HCT116 (cell line): ENCODE measurements around the gene OAS2. TPM values are rescaled to one million over a fixed set of nuclear protein-coding genes. Genes with fewer than 3 reads are reported as not detected.

ENCODE experiments used
- ATAC-seq: fragments of 200-7000 bp; cut with Tn5 transposase; 2 replicates; pipeline ENCODE4 v1.9.1; 2020; ENCODE audit warnings: mild to moderate bottlenecking, moderate library complexity
- BruUV-seq: library from RNA; stranded (reverse); fragments of 400-500 nt; replicated peaks from 2 replicates; lab custom pipeline; 2021; lab: Mats Ljungman, UMichigan
- CTCF ChIA-PET: fragments of 300-600 bp; sonication (Branson Sonifier 250); formaldehyde crosslinking; loops from one replicate; lab custom pipeline; 2021; ENCODE audit warnings: antibody characterized with exemption; lab: Charles Lee
- POLR2A ChIA-PET: fragments of 300-600, 350-600 bp; sonication (Branson Sonifier 250); formaldehyde crosslinking; loops from one replicate; lab custom pipeline; 2021; ENCODE audit warnings: antibody characterized with exemption; lab: Charles Lee
- RAD21 ChIA-PET, 2 experiments: fragments of 300-600 bp; sonication (Branson Sonifier 250); formaldehyde crosslinking; loops; one replicate each; lab custom pipeline; 2023; ENCODE audit warnings: low total read pairs in 2 of 2; ENCODE audit not compliant: uncharacterized antibody in 2 of 2, unreplicated experiment in 2 of 2, low non-redundant PET in 1 of 2; lab: Charles Lee
- DNase-seq: peaks from one replicate; pipeline ENCODE4 v3.0.0-alpha.2; 2010; ENCODE audit warnings: low read depth, low spot score
- H2AFZ ChIP-seq: fragments of 200-600 bp; shearing (Covaris generic), sonication (generic); 2 replicates; pipeline ENCODE4 v1.6.1; 2017; ENCODE audit warnings: low read depth, mixed run types, mixed read lengths, antibody characterized with exemption, low read length; ENCODE audit not compliant: poor library complexity, severe bottlenecking
- H3K27ac ChIP-seq: 2 replicates; pipeline ENCODE4 v1.5.1; 2012; ENCODE audit warnings: low read depth, low read length
- H3K27me3 ChIP-seq: fragments of 200-600 bp; sonication (generic); 2 replicates; pipeline ENCODE4 v1.6.1; 2016; ENCODE audit warnings: mixed run types, low read length, mixed read lengths; ENCODE audit not compliant: insufficient read depth
- H3K36me3 ChIP-seq, 2 experiments: fragments of 200-500 bp in 1 of 2; fragments of 200-600 bp in 1 of 2; sonication (Bioruptor generic) in 1 of 2; sonication (generic) in 1 of 2; 2 replicates each; pipeline versions ENCODE4 v1.5.1 to v1.6.1; 2014 to 2016; ENCODE audit warnings: low read length in 2 of 2, inconsistent platforms in 1 of 2, mixed read lengths in 1 of 2, mixed run types in 1 of 2; ENCODE audit not compliant: insufficient read depth in 2 of 2, control insufficient read depth in 1 of 2
- H3K4me1 ChIP-seq, 2 experiments: fragments of 200-600 bp in 1 of 2; sonication (generic) in 1 of 2; 2 replicates each; pipeline versions ENCODE4 v1.5.1 to v1.6.1; 2012 to 2017; ENCODE audit warnings: low read length in 2 of 2, inconsistent platforms in 1 of 2, mild to moderate bottlenecking in 1 of 2, mixed read lengths in 1 of 2, mixed run types in 1 of 2, moderate library complexity in 1 of 2; ENCODE audit not compliant: insufficient read depth in 2 of 2, control insufficient read depth in 1 of 2
- H3K4me2 ChIP-seq: fragments of 200-600 bp; sonication (generic); 2 replicates; pipeline ENCODE4 v1.6.1; 2017; ENCODE audit warnings: mixed run types, low read length, mixed read lengths
- H3K4me3 ChIP-seq, 2 experiments: fragments of 200-600 bp in 1 of 2; sonication (generic) in 1 of 2; replicated peaks in 1 of 2; 2 replicates each; pipeline ENCODE4 v1.5.1; 2011 to 2016; ENCODE audit warnings: low read length in 2 of 2, control low read depth in 1 of 2, low read depth in 1 of 2, mild to moderate bottlenecking in 1 of 2, mixed read lengths in 1 of 2, mixed run types in 1 of 2
- H3K79me2 ChIP-seq: fragments of 200-600 bp; sonication (generic); 2 replicates; pipeline ENCODE4 v1.6.1; 2017; ENCODE audit warnings: mild to moderate bottlenecking, mixed run types, low read length, moderate library complexity, mixed read lengths; ENCODE audit not compliant: insufficient read depth
- H3K9ac ChIP-seq: fragments of 200-600 bp; sonication (generic); 2 replicates; pipeline ENCODE4 v1.6.1; 2016; ENCODE audit warnings: low read length, mixed read lengths
- H3K9me2 ChIP-seq: fragments of 200-600 bp; sonication (generic), shearing (Covaris generic); 2 replicates; pipeline ENCODE4 v1.6.1; 2017; ENCODE audit warnings: mixed run types, mild to moderate bottlenecking, moderate library complexity; ENCODE audit not compliant: insufficient read depth
- H3K9me3 ChIP-seq, 2 experiments: fragments of 200-500 bp in 1 of 2; fragments of 200-600 bp in 1 of 2; sonication (Bioruptor generic) in 1 of 2; sonication (generic) in 1 of 2; 2 replicates each; pipeline ENCODE4 v1.6.1; 2014 to 2017; ENCODE audit warnings: low read length in 2 of 2, mixed read lengths in 2 of 2, inconsistent platforms in 1 of 2, low read depth in 1 of 2, mild to moderate bottlenecking in 1 of 2, mixed run types in 1 of 2, moderate library complexity in 1 of 2; ENCODE audit not compliant: control insufficient read depth in 1 of 2, insufficient read depth in 1 of 2
- H4K20me1 ChIP-seq: fragments of 200-600 bp; sonication (generic), shearing (Covaris generic); 2 replicates; pipeline ENCODE4 v1.6.1; 2017; ENCODE audit warnings: mixed run types, mild to moderate bottlenecking, moderate library complexity; ENCODE audit not compliant: insufficient read depth
- CBX3 ChIP-seq: IDR thresholded peaks from 2 replicates; pipeline ENCODE4 v1.6.1; 2012; ENCODE audit warnings: low read depth
- CEBPB ChIP-seq: IDR thresholded peaks from 2 replicates; pipeline ENCODE4 v1.6.1; 2012; ENCODE audit warnings: low read depth
- EGR1 ChIP-seq: IDR thresholded peaks from 2 replicates; pipeline ENCODE4 v1.6.1; 2012; ENCODE audit warnings: low read depth
- ELF1 ChIP-seq: IDR thresholded peaks from 2 replicates; pipeline ENCODE4 v1.6.1; 2012; ENCODE audit warnings: low read depth, borderline replicate concordance
- EZH2 ChIP-seq: fragments of 200-600 bp; sonication (generic); IDR thresholded peaks from 2 replicates; pipeline ENCODE4 v1.6.1; 2017; ENCODE audit warnings: antibody characterized with exemption, mixed run types
- EZH2phosphoT487 ChIP-seq: fragments of 200-600 bp; IDR thresholded peaks from 2 replicates; pipeline ENCODE4 v1.6.1; 2018; ENCODE audit warnings: antibody characterized with exemption, borderline replicate concordance
- FOSL1 ChIP-seq: IDR thresholded peaks from 2 replicates; pipeline ENCODE4 v1.6.1; 2012; ENCODE audit warnings: low read depth
- POLR2A ChIP-seq: IDR thresholded peaks from 2 replicates; pipeline ENCODE4 v1.7.0; 2011; ENCODE audit warnings: borderline replicate concordance; ENCODE audit not compliant: insufficient read depth, insufficient read length; ENCODE audit errors: extremely low read depth
- POLR2AphosphoS5 ChIP-seq: IDR thresholded peaks from 2 replicates; pipeline ENCODE4 v1.6.1; 2011; ENCODE audit warnings: mild to moderate bottlenecking, low read depth, low read length, moderate library complexity
- RAD21 ChIP-seq: IDR thresholded peaks from 2 replicates; pipeline ENCODE4 v1.6.1; 2012; ENCODE audit warnings: low read depth, mild to moderate bottlenecking
- SIN3A ChIP-seq: IDR thresholded peaks from 2 replicates; pipeline ENCODE4 v1.6.1; 2012; ENCODE audit warnings: low read depth
- SP1 ChIP-seq: IDR thresholded peaks from 2 replicates; pipeline ENCODE4 v1.6.1; 2012; ENCODE audit warnings: low read depth
- TCF7L2 ChIP-seq: IDR thresholded peaks from 2 replicates; pipeline ENCODE4 v1.7.0; 2011; ENCODE audit warnings: borderline replicate concordance, inconsistent platforms; ENCODE audit not compliant: insufficient read depth, insufficient read length; ENCODE audit errors: extremely low read depth
- YY1 ChIP-seq: IDR thresholded peaks from 2 replicates; pipeline ENCODE4 v1.6.1; 2011; ENCODE audit warnings: low read length, low read depth, moderate library complexity, mild to moderate bottlenecking; ENCODE audit not compliant: insufficient replicate concordance; ENCODE audit errors: extremely low read depth
- ZNF274 ChIP-seq: fragments of 200-500 bp; sonication (Bioruptor generic); IDR thresholded peaks from 2 replicates; pipeline ENCODE4 v1.6.1; 2014; ENCODE audit warnings: mild to moderate bottlenecking, low read depth, low read length, inconsistent platforms
- intact Hi-C: fragments of 100-400 bp; cut with micrococcal nuclease; formaldehyde crosslinking; loops from 2 replicates; pipeline ENCODE4 v1.10.0; 2022
- total RNA-seq: library from RNA; stranded (reverse); gene quantifications from one replicate; pipeline ENCODE4 v1.2.1, GENCODE V29; 2021; ENCODE audit not compliant: unreplicated experiment
- TF ChIP-seq, protein P1 (sequence below): IDR thresholded peaks from 2 replicates; pipeline ENCODE4 v1.6.1; 2012; ENCODE audit warnings: low read depth
- TF ChIP-seq, protein P2 (sequence below), 3 experiments: fragments of 200-600 bp in 1 of 3; sonication (generic) in 1 of 3; IDR thresholded peaks in 2 of 3; conservative IDR thresholded peaks in 1 of 3; 2 replicates each; pipeline ENCODE4 v1.5.1; 2012 to 2017; ENCODE audit warnings: low read depth in 2 of 3, low read length in 2 of 3, antibody characterized with exemption in 1 of 3, borderline replicate concordance in 1 of 3, control low read depth in 1 of 3, mild to moderate bottlenecking in 1 of 3, mixed read lengths in 1 of 3, mixed run types in 1 of 3, moderate library complexity in 1 of 3; ENCODE audit not compliant: insufficient read depth in 1 of 3
- TF ChIP-seq, protein P3 (sequence below): IDR thresholded peaks from 2 replicates; pipeline ENCODE4 v1.6.1; 2011; ENCODE audit warnings: mild to moderate bottlenecking, low read length, moderate library complexity; ENCODE audit not compliant: insufficient replicate concordance; ENCODE audit errors: extremely low read depth
- TF ChIP-seq, protein P4 (sequence below): IDR thresholded peaks from 2 replicates; pipeline ENCODE4 v1.6.1; 2012

OAS2 gene
- total RNA-seq, 1 experiment from 2014 or later = 0.30 TPM

DNA sequence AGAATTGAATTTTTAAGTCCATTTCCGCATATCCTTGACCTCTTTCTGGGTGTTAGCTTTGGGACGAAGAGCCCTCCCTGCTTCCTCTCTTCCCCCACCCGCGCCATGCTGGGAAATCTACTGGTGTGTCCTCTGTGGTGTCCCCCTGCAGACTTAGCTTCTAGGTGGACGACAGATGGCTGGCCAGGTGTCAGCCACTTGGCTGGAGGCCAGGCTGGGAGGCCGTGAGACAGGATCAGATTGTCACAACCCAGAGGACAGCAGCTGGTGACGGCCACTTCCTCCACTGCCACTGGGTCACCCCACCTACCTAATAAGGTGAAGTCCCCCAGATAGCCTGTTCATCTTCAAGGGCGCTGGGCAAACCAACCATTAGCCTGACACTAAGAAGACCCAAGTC, 64.9 kb downstream of the OAS2 start:
- no peak for ATAC-seq
- H3K79me2 ChIP-seq = no peaks in the 10 kb centered on the region
- no peak overlapping the region for H3K27ac ChIP-seq
- H3K9me2 ChIP-seq = no peaks in the 10 kb centered on the region
- H3K36me3 ChIP-seq = no peaks in the 10 kb centered on the region
- no peak overlapping the region for H3K4me3 ChIP-seq
- DNase-seq = no peak
- ChIA-PET CTCF (no interaction called here), RAD21 (no interaction called here), POLR2A (no interaction called here)
- intact Hi-C loops = no loop called here
- H3K9me3 ChIP-seq = no peaks in the 10 kb centered on the region
- H3K9ac ChIP-seq = no peak overlapping the region
- H3K4me1 ChIP-seq = peaks cover 6 to 16% of the 10 kb centered on the region in 2 experiments; a peak in 3 of 4 replicates
- BruUV-seq = no TSS peak
- no peak overlapping the region for H3K4me2 ChIP-seq
- H4K20me1 ChIP-seq = no peaks in the 10 kb centered on the region
- H2AFZ ChIP-seq = no peak overlapping the region
- TF ChIP-seq FOSL1 (no peak), TCF7L2 (no peak), ELF1 (no peak), CBX3 (no peak), EZH2 (no peak), EGR1 (no peak), RAD21 (no peak), EZH2phosphoT487 (no peak), SP1 (no peak), ZNF274 (no peak), CEBPB (no peak), POLR2AphosphoS5 (no peak), YY1 (no peak), POLR2A (no peak), SIN3A (no peak)
- TF ChIP-seq, protein P1, sequence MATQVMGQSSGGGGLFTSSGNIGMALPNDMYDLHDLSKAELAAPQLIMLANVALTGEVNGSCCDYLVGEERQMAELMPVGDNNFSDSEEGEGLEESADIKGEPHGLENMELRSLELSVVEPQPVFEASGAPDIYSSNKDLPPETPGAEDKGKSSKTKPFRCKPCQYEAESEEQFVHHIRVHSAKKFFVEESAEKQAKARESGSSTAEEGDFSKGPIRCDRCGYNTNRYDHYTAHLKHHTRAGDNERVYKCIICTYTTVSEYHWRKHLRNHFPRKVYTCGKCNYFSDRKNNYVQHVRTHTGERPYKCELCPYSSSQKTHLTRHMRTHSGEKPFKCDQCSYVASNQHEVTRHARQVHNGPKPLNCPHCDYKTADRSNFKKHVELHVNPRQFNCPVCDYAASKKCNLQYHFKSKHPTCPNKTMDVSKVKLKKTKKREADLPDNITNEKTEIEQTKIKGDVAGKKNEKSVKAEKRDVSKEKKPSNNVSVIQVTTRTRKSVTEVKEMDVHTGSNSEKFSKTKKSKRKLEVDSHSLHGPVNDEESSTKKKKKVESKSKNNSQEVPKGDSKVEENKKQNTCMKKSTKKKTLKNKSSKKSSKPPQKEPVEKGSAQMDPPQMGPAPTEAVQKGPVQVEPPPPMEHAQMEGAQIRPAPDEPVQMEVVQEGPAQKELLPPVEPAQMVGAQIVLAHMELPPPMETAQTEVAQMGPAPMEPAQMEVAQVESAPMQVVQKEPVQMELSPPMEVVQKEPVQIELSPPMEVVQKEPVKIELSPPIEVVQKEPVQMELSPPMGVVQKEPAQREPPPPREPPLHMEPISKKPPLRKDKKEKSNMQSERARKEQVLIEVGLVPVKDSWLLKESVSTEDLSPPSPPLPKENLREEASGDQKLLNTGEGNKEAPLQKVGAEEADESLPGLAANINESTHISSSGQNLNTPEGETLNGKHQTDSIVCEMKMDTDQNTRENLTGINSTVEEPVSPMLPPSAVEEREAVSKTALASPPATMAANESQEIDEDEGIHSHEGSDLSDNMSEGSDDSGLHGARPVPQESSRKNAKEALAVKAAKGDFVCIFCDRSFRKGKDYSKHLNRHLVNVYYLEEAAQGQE = no peak
- TF ChIP-seq, protein P2, sequence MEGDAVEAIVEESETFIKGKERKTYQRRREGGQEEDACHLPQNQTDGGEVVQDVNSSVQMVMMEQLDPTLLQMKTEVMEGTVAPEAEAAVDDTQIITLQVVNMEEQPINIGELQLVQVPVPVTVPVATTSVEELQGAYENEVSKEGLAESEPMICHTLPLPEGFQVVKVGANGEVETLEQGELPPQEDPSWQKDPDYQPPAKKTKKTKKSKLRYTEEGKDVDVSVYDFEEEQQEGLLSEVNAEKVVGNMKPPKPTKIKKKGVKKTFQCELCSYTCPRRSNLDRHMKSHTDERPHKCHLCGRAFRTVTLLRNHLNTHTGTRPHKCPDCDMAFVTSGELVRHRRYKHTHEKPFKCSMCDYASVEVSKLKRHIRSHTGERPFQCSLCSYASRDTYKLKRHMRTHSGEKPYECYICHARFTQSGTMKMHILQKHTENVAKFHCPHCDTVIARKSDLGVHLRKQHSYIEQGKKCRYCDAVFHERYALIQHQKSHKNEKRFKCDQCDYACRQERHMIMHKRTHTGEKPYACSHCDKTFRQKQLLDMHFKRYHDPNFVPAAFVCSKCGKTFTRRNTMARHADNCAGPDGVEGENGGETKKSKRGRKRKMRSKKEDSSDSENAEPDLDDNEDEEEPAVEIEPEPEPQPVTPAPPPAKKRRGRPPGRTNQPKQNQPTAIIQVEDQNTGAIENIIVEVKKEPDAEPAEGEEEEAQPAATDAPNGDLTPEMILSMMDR (IDR thresholded peaks at IDR 0.05 in 2 of 3, conservative IDR thresholded peaks at IDR 0.05 in 1 of 3; ENCODE audit: borderline replicate concordance in 1 of 3, insufficient read depth in 1 of 3, low read depth in 2 of 3, low read length in 2 of 3) = no peak
- TF ChIP-seq, protein P3, sequence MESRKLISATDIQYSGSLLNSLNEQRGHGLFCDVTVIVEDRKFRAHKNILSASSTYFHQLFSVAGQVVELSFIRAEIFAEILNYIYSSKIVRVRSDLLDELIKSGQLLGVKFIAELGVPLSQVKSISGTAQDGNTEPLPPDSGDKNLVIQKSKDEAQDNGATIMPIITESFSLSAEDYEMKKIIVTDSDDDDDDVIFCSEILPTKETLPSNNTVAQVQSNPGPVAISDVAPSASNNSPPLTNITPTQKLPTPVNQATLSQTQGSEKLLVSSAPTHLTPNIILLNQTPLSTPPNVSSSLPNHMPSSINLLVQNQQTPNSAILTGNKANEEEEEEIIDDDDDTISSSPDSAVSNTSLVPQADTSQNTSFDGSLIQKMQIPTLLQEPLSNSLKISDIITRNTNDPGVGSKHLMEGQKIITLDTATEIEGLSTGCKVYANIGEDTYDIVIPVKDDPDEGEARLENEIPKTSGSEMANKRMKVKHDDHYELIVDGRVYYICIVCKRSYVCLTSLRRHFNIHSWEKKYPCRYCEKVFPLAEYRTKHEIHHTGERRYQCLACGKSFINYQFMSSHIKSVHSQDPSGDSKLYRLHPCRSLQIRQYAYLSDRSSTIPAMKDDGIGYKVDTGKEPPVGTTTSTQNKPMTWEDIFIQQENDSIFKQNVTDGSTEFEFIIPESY = no peak
- TF ChIP-seq, protein P4, sequence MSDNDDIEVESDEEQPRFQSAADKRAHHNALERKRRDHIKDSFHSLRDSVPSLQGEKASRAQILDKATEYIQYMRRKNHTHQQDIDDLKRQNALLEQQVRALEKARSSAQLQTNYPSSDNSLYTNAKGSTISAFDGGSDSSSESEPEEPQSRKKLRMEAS = no peak
- peaks cover 6% of the 10 kb centered on the region; the same call in 1 of the 2 replicates for H3K27me3 ChIP-seq
